CD4-positive, alpha-beta T cell treated with Interleukin-6 at 100 ng/mL for 8 hours (primary cell): Measurements from ENCODE around the gene SPATA1.
"Not testable (repeated sequence)": the region's sequence is repeated elsewhere in the genome, so short reads cannot be mapped to it uniquely, and the experiment has no call there.

Source experiments
- DNase-seq: peaks from one replicate; pipeline ENCODE4 v3.0.0-alpha.2; 2020; ENCODE audit warnings: mixed read lengths, low spot score

Gene SPATA1, protein sequence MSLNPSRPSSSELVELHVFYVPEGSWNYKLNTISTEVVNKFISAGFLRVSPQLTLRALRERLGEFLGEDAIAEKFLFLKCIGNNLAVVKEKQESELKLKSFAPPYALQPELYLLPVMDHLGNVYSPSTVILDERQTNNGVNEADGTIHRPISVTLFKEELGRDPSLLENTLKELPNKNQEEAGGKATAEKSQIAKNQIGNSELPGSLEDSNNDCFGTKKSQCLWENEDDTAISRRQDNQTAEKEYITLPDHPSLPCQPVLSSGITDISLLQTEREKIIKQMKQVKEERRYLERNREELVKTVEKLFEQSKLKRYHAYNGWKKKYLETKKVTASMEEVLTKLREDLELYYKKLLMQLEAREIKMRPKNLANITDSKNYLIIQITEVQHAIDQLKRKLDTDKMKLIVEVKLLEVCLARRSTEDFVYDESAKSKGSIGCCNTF

GRCh38 chr1:84506002-84506728 is at the start of gene SPATA1, which contains the start of gene GNG5:
Gene SPATA1 (plus strand): TSS chr1:84506386. CDS start chr1:84516360, 9,974 bp downstream.
Gene GNG5 (minus strand): TSS chr1:84506581. CDS start chr1:84506091, 490 bp downstream.
- DNase-seq, result peak; percentile 97

DNA sequence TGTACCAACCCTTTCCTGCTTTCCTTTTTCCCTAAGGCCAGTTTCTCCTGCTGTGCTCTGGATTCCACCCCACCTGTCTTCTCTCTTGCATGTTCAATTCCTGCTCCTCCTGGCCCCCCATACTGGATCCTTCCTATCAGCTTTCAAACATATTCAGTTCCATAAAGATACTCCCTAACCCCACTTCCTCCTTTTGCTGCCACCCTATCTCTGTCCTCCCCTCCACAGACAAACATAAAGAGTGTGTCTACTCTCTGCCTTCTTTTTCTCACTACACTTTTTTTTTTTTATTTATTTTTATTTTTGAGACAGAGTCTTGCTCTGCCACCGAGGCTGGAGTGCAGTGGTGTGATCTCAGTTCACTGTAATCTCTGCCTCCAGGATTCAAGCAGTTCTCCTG is 44.1 kb upstream of the SPATA1 start:
- DNase-seq, result no peak

- no peak for DNase-seq
Measured at GRCh38 chr1:84467298-84467697, 38.9 kb upstream of the SPATA1 start.

GRCh38 chr1:84476225-84476624 is 30.0 kb upstream of the SPATA1 start:
- no peak for DNase-seq

GRCh38 chr1:84478876-84479868 is 27.0 kb upstream of the SPATA1 start, which contains the start of gene RPF1:
Gene RPF1 (plus strand): TSS chr1:84479266. CDS start chr1:84479282, 16 bp downstream.
- peak; percentile 75 for DNase-seq

DNA sequence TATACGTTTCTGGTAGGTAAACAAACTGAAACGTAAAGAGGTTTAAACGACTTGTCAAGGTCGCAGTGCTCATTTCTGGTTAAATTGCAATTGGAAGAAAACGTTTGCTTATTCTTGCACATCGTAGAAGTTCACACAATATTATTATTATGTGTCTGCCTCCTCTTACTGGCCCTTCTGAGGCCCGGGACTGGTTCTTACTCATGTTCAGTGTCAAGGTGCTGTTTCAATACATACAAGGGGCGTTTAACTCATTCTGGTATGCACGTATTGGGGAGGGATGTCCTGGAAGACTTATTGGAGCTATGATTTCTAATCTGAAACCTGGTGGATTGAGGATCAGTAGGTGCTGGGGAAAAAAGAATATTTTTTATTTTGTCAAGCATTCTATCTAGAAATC is 26.2 kb upstream of the SPATA1 start:
- DNase-seq, result no peak

- no peak for DNase-seq
Measured at GRCh38 chr1:84480650-84481049, 25.5 kb upstream of the SPATA1 start.

- no peak for DNase-seq
Measured at GRCh38 chr1:84481317-84481716, 24.9 kb upstream of the SPATA1 start.

DNA sequence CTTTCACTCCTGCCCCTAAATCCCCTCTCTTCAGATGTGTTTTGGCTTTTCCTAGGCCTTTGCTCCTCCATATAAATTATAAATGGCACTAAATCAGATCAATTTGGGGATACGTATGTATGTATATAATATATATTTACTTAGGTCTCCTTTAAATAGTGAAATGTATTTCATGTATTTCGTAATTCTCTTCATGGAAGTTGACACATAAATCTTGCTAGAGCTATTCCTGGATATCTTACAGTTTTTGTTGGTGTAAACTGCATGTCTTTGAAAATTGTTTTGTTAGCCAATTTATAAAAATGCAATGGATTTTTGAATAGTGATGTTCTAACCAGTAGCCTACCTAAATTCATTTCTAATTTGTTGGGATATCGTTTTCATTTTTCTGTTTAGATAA is 18.1 kb upstream of the SPATA1 start:
- DNase-seq, result no peak

GRCh38 chr1:84489766-84490165 is 16.4 kb upstream of the SPATA1 start:
- DNase-seq, result no peak

- DNase-seq, result no peak
Measured at GRCh38 chr1:84492726-84493125, 13.5 kb upstream of the SPATA1 start.

- DNase-seq, result no peak
Measured at GRCh38 chr1:84493747-84494146, 12.4 kb upstream of the SPATA1 start.

GRCh38 chr1:84496498-84496897 is 9.7 kb upstream of the SPATA1 start:
- DNase-seq, result no peak

DNA sequence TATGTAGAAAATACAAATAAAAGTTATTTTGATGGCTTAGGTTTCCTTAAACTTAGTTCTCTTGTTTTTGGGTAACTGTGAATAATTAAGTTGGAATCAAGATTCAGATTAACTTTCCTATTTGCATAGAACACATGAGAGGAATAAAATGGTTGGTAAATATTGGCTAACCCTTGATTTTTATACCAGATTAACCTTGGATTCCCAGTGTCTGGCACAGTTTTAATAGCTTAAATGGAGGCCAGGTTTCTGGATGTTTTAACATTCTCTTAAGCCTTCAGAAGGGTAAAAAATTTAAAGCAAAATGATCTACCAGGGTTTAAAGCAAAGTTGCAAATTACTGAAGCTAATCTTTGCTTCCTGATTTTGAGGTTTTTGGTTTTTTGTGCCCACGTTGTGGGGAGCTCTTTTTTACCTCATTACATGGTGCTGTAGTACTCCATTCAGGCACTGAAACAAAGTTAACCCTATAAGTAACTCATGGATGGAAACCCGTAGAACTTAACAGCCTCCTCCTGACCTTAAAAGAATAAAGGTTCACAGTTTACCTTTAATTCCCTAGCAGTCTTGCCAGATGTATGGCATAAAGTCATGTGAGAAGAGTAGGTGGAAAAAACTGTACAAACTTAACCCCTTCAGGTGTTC is 8.4 kb upstream of the SPATA1 start:
- DNase-seq, result no peak

GRCh38 chr1:84502927-84503326 is 3.3 kb upstream of the SPATA1 start:
- no peak for DNase-seq

- DNase-seq, result no peak
Measured at GRCh38 chr1:84504580-84505492, 1.4 kb upstream of the SPATA1 start.

DNA sequence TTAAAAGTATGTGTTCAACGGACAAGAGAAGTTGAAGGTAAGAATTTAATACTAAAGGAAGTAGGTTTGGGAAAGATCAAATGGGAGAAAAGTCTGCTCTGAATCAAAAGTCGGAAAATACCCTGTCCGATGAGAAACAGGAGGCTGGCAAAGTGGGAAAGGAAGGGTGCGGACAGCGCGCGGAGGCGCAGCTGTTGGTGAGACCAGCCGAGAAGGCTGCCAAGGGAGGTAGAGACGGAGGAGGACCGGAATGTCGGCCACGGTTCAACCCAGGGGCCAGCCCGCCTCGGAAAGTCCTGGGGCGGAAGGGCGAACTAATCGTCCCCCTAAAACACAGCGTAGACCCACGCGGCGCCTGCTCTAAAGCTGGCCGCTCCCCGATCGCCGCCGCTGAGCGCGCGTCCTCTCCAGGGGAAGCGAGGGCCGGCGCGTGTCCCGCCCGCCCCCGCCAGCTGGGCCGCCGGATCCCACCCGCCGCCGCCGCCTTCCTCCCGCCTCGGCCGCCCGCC is 639 bp upstream of the SPATA1 start:
- no peak for DNase-seq

- DNase-seq, result no peak
Measured at GRCh38 chr1:84506729-84507453, 705 bp downstream of the SPATA1 start.

GRCh38 chr1:84507887-84508286 is 1.7 kb downstream of the SPATA1 start:
- DNase-seq, result not testable (repeated sequence)
